HG02981 (cell line): Measurements from ENCODE around the gene PDE6A.

Source experiments
- ATAC-seq: cut with Tn5 transposase; IDR thresholded peaks from one replicate; pipeline ENCODE4 v1.9.1; 2021; ENCODE audit warnings: mild to moderate bottlenecking, moderate library complexity; ENCODE audit not compliant: unreplicated experiment

The PDE6A gene

DNA sequence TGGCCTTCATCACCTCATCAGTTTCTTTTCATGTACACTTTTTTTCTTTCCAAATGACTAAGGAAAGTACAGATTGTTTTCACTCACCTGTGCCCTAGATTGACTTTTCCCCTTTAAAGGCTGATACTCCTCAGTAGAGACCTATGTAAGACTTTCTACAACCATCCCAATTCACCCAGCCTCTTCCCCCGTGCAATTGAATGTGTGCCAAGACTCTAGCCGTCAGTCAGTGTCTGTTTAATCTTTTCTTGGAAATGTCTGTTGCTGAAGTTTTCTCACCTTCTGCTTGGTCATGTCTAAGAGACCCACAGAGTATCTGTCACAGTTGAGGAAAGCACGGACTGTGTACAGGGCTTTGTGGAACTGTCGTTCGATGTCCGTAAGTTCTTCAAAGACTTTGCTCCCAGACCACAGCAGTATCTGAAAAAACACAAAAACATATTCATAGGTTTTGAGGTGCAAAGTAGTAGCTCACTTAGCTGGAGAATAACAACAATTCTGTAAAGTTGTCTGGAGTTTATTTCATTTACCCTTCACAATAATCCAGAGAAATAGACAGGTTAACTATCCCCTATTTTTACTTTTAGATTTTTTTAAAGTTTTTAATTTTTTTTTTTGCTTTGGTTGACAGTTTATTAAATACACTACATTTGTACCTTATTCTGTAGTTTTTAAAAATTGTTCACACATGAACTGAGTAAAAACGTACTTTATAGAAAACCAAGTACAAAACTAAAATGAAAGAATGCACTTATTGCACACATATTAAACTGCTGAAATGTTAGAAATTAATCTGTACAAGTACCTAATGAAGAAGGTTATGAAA, 13.6 kb downstream of the PDE6A start:
- ATAC-seq, result no peak

DNA sequence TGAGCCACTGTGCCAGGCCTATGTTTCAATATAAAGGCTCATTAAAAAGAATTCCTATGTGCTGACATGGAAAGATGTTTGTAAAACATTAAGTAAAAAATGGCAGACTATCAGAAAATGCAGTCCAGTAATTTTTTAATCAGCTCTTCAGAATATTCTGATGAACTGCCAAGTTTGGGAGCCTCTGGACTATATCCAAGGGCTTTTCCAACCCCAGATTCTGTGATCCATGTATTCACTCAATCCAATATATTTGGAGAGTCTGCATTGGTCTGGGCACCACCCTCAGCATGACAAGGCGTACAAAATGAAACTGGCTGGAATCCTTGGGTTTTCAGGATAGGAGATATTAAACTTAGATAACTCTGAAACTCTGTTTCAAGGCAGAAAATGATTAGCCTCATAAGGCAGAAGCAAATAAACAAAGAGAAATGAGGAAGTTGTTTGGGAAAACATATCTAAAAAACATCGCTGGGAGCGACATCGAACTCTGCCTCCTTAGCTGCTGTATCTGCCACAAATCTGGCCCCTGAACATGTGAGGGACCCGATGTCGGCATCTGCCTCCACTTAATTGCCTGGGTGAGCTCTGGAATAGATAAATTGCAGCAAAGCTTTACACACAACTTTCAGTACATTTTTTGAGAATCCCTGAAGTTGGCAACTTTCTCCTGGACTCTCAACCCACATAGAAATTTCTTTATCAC, 14.4 kb downstream of the PDE6A start:
- ATAC-seq, result no peak

DNA sequence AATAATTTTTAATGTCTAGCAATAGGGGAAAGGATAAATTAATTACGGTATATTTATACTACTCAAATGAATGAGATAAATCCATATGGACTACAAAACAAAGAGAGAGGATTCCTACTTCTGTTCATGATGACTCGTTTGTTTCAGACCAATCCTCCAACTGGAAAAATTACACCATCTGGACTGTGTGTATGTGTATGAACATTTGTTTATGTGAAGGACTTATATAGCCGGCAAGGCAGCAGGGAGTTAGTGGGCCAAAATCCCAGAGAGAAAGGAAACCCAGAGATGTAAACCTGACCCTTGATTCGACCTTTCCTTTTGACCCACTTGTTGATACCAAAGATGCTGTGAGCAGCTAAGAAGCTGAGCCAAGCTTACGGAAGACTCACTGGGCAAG, 20.1 kb downstream of the PDE6A start:
- ATAC-seq, result no peak

DNA sequence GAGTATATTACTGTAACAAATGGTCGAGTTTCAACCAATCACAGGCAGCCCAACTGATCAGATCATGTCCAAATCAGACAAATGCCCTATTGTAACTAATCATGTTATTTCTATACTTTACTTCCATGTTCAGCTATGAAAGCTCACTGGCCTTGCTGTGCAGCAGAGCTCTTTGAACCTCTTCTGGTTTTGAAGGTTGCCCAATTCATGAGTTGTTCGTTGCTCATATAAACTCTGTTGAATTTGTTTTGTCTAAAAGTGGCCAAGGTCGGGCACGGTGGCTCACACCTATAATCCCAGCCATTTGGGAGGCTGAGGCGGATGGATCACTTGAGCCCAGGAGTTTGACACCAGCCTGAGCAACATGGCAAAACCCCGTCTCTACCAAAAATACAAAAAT, 21.6 kb downstream of the PDE6A start:
- no peak for ATAC-seq

DNA sequence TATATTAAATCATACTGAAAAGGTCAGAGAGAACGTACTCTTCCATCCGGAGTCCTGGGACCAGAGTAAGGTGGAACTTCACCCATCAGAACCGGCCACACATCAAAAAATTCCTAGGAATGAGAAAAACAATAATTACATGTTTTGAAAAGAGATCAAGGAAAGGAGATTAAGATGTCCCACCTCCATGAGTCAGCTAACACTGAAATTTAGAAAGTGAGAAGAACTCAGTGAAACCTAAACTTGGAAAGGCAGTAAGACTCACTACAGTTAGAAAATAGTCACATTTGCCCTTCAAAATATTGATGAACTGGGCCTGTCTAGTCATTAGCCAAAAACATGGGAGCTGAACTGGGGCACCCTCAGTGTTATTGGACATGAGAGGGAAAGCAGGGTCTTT, 23.0 kb downstream of the PDE6A start:
- no peak for ATAC-seq

DNA sequence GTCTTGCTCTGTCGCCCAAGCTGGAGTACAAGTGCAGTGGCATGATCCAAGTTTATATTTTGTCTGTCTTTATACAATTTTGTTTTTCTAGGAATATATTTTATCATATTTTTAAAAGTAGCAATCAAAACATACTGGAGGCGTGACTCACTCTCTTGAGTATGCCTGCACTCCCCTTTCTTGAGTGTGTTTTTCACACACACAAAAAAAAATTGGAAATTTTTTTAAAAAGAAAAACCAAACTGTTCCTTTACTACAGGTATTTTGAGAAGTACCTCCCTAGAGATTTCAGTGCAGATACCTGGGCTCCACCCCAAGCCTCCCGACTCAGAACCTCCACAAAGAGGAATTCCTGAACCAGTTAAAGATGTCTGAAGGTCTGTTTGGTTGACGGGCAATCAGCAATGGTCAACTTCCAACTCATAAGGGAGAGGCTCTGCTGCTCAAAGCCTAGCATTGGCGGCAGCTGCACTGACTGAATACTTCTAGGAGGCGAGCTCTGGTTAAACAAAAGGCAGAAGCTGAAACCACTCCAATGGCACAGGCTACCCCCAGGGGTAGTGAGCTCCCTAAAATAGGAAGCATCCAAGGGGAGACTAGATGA, 27.4 kb downstream of the PDE6A start:
- ATAC-seq, result no peak

DNA sequence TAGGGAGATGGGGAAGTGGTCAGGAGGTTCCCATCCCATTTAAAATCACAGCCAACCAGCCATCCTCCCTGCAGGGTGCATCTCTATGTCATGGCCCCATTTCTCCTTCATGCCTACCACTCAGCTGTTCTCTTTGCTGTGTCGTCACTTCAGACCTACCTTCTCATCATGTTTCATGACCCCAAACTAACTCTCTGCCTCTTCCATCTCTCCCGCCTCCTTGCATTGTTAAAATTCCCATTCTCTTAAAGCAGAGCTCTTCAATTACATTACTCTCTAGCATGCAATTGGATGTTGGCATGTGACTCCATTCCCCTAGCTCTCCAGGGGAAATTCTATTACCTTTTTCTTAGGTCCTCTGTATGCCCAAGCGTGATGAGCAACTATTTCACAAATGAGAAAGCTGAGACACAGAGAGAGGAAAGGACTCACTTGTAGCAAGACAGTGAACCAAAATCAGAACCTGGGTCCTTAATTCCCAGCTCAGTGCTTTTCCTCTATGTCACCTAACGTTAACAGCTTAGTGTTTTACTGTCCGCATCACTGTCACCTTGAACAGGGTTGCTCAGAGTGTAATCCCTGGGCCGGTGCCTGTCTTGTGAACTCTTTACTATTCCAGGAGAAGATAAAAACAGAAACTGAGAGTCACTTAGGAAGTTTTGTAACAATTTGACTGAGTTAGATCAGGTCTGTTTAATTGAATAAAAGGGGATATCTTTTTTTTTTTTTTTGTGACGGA, 28.1 kb downstream of the PDE6A start:
- ATAC-seq, result no peak

DNA sequence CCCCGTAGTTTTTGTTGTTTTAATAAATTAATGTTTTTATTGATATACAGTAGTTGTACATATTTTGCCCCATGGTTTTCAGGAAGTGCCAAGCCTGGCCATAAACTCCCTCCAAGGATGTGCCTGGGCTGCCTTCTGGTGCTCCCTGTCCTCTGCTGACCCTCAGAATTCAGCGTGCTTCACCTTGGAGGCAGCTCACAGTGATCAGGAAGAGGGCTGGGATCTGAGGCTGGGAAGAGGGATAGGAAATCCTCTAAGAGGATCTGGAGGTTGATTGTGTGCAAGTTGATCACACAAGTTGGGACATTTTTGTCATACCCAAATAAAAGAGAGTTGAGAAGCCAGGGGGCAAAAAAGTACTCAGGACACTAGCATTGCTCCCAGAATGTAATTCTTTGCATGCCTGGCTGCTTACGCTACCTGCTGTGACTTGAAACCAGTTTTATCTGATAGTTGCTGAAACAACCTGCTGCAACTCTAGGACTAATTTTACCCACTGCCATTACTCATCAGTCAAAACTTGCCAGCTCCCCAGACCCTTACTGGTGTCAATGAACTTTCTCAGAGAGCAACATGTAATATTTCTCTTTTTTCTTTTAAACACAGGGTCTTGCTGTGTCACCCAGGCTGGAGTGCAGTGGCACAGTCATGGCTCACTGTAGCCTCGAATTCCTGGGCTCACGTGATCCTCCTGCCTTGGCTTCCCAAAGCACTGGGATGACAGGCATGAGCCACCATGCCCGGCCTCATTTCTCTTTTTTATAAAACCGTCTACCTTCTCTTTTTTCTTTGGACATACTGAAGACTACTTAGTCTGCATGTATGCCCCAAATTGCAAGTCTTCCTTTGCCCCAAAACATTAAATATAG, 29.0 kb downstream of the PDE6A start:
- no peak for ATAC-seq

DNA sequence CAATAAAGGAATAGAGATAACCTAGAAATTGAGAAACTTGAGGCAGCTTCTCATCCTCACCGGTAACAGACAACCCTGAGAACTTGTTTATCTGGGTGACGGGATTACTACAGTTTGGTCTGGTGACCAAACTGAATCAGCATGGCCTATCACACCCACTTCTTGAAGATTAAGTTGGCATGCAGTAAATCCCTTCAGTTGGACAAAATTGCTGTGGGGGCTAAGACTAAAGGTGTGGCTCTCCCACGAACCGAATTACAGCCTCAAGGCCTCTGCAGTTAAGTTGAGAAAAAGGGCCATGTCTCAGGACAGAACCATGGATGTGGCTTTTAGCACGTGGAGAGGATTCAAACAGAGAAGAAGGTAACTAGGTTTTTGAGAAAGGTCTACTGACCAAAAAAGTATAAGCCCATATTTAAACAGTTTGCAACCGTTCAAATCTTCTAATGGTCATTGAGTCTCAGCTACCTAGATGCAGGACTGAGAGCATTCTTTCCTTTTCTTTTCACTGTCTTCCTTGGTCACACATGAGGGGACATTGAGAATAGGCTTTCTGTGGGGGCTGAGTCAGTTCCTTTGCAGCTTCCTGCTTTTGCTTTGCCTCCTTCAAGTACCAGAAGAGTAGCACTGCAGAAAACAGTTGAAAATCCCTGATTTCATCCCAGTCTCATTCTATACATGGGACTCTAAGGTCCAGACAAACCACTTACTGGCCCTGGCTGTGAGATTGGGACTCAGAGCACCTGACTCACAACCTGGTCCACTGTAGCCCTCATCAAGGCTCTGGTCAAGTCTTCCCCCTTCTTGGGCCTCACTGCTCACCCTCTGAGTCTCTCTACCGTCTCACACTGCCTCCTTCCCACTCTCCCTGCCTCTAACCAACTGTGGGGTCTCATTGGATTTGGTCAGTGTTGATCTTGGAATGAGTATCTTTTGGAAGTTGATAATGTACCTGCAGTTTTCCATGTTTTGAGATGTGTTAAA, 30.9 kb downstream of the PDE6A start:
- no peak for ATAC-seq

DNA sequence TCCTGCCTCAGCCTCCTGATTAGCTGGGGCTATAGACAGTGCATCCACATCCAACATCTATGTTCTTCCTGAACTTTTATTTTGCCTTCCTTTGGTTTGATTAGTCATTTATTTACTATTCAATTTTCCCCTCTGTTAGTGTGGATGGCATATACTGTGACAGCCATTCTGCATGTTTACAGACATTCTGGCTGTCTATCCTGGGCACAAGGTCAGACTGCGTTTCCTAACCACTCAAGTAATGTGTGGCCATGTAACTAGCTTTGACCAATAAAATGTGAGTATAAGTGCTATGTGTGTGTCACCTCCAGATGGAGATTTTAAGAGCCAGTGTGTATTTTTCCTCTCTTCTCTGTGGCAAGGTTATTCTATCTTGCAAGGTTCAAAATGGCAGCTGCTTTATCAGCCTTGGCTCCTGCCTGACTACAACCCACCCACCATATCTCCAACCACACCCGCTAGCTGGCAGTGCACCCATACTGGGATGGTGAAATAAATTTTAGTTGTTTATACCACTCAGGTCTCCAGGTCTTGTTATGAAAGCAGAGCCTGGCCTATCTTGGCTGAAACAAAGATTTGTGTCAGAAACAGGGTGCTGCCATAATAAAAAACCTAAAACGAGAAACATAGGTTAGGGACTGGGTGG, 32.2 kb downstream of the PDE6A start:
- ATAC-seq, result no peak

DNA sequence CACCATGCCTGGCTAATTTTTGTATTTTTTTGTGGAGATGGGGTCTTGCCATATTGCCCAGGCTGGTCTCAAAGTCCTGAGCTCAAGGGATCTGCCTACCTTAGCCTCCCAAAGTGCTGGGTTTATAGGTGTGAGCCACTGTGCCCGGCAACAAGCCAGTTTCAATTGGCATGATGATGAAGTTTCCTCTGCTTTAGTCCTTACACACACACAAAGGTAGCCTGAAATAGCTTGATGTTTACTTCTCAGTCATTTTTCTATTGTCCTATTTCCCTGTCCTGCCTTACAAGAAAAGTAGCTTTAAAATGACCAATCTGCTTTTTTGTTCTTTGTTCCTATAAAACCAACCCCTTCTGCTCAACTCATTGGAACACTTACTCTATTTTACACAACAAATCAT, 33.6 kb downstream of the PDE6A start:
- ATAC-seq, result no peak

DNA sequence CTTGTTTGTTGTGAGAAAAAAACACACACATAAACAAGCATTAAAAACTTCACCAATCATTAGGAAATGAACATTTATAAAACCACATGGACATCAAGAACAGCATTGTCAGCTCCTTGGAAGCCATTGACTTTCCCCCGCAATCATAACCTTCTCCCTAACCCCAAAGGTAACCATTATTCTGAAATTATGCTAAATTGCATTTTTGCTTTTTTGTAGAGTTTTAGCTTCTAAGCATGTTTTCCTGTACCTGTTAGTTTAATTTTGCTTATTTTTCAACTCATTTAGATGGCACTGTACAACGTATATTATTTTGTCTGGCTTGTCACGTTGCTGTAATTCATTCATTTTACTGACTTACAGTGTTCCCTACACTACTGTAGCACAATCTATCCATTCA, 36.8 kb downstream of the PDE6A start:
- ATAC-seq, result no peak

DNA sequence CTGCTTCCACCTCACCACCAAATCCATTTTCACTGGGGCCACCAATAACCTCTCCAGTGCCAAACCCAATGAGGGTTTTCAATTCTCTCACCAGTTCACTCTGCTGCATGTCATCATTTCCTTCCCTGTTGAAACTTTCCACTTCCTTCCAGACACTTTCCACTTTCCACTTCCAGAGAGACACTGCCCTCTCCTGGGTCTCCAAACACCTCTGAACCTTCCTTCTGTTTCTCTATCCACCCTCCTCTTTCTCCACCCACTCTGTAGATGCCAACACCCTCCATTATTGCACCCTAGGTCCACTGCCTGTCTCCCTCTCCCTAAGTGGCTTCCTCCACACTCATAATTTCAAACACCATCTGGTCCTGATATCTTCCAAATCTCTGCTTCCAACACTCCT, 39.6 kb downstream of the PDE6A start:
- ATAC-seq, result no peak

DNA sequence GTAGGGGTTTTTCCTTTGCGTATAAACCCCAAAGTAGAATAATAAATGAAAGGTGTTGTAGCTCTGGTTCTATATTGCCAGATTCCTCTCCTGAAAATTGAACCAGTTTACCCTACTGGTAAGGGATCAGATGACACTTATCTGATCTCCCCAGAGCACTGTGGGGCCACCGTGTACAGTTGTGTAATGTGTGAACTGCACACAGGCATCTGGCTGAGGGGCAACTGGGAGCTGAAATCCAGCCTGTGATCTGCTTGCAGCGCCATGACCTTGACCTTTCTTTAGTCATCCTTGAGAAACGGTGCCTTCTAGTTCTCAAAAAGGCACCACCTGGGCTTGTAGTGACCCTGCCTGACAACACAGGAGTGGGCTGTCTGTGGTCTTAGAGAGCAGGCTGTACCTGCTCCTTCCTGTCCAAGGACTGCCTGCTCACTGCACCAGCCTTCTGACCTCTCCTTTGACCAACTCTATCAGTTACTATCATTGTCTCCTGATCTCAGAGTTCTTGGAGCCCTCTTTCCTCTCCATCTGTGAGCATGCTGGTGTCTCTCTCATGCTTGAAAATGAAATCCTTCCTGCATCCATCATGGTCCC, 40.2 kb downstream of the PDE6A start:
- ATAC-seq, result no peak

DNA sequence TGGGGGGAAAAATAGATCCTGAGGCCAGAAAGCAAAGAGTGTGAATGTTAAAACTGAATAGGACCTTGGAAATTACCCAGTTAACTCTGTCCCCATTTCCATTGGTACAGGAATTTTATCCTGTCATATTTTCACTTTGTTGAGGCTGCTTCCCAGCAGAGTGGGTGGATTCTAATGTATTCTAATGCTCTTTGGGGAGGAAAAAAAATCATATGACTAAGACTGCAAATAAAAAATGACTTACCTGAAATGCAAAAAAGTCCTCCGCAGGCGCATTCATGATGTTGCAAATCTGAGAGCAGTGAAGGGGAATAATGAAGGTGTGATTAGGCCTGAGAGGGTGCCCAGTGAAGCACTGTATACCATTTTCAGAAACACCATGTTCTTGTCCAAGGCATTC, 41.2 kb downstream of the PDE6A start:
- no peak for ATAC-seq

DNA sequence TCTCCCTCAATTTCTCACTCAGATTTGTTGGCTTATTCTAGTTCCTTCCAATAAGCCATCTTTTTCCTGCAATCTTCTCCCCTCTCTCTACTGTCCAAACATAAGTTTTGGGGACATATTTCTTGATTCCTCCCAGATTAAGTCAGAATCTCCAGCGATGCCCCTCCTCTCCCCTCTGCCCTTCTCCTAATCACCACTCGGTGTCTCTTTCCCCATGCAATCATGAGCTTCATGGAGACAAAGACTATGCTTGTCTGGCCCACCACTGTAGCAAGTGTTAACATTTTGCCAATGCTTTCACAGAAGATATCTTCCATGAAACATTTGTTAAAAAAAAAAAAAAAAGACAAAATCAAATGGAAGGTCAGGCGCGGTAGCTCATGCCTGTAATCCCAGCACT, 42.4 kb downstream of the PDE6A start:
- no peak for ATAC-seq

DNA sequence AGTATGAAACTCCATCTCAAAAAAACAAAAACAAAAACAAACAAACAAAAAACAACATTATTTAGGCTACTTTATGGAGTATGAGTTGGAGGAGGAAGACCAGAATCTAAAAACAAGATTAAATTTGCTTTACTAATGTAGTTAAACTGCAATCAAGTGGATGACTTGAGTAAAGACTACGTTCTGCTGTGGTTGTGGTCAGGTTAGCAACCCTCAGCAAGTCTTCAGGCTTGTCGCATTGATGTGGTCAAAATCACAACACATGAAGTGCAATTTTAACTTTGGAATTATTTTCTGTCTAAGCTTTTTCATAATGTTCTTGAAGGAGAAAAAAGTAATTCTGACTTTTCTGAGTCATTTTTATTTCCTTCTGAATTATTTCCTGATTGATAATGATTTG, 43.1 kb downstream of the PDE6A start:
- ATAC-seq, result no peak

DNA sequence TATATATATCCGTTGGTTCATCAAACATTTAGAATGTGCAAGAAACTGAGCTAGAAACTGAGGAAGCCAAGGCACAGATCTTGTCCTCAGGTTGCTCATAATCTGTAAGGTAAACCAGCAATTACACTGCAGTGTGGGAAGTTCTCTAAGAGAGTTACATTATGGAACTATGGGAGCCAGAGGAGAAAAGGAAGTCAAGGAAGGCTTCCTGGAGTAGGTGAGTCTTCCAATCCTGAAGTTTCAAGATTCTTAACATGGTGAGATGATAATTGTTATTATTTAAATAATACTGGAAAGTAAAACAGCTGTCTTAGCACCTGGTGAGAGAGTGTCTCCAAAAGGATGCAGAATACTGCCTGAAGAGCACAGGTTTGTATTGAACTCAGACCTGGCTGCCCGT, 44.2 kb downstream of the PDE6A start:
- ATAC-seq, result no peak
